GM19372 (cell line): ENCODE results near the gene GMDS.
A peak's percentile ranks its signal among the peaks of the same experiment; 100 is the strongest.

ENCODE experiments used
- ATAC-seq: cut with Tn5 transposase; IDR thresholded peaks from one replicate; pipeline ENCODE4 v1.9.1; 2021; ENCODE audit warnings: mild to moderate bottlenecking, low read depth, moderate library complexity; ENCODE audit not compliant: unreplicated experiment

GMDS gene

GRCh38 chr6:2245103-2245876 is at the start of gene GMDS:
Gene GMDS, minus strand, starts transcription at chr6:2245605.
- peak; percentile 92 for ATAC-seq

GRCh38 chr6:2285510-2285909 is 40.1 kb upstream of the GMDS start:
- no peak for ATAC-seq

GRCh38 chr6:2275892-2276242 is 30.5 kb upstream of the GMDS start:
- ATAC-seq = no peak

GRCh38 chr6:2274981-2275891 is 29.8 kb upstream of the GMDS start:
- no peak for ATAC-seq

- no peak for ATAC-seq
Observed at GRCh38 chr6:2272696-2273095, 27.3 kb upstream of the GMDS start.

GRCh38 chr6:2270054-2270453 is 24.6 kb upstream of the GMDS start:
- no peak for ATAC-seq

GRCh38 chr6:2266841-2267240 is 21.4 kb upstream of the GMDS start:
- ATAC-seq = no peak

GRCh38 chr6:2266031-2266795 is 20.8 kb upstream of the GMDS start:
- ATAC-seq = no peak

- no peak for ATAC-seq
Observed at GRCh38 chr6:2264932-2265331, 19.5 kb upstream of the GMDS start.

- no peak for ATAC-seq
Observed at GRCh38 chr6:2263896-2264295, 18.5 kb upstream of the GMDS start.

- ATAC-seq = no peak
Observed at GRCh38 chr6:2259574-2259973, 14.2 kb upstream of the GMDS start.

- ATAC-seq = no peak
Observed at GRCh38 chr6:2259002-2259494, 13.6 kb upstream of the GMDS start.

- ATAC-seq = no peak
Observed at GRCh38 chr6:2258112-2258511, 12.7 kb upstream of the GMDS start.

- ATAC-seq = no peak
Observed at GRCh38 chr6:2257363-2257762, 12.0 kb upstream of the GMDS start.

- ATAC-seq = no peak
Observed at GRCh38 chr6:2254747-2255146, 9.3 kb upstream of the GMDS start.

- ATAC-seq = no peak
Observed at GRCh38 chr6:2249126-2249525, 3.7 kb upstream of the GMDS start.

GRCh38 chr6:2247664-2248063 is 2.3 kb upstream of the GMDS start:
- no peak for ATAC-seq

- ATAC-seq = peak; percentile 14
Observed at GRCh38 chr6:2245877-2246863, 765 bp upstream of the GMDS start.

- no peak for ATAC-seq
Observed at GRCh38 chr6:2244261-2245102, 923 bp downstream of the GMDS start.
